GM18499 (cell line): ENCODE measurements around the gene DAGLA.

ENCODE experiments used
- ATAC-seq: cut with Tn5 transposase; IDR thresholded peaks from one replicate; pipeline ENCODE4 v1.9.1; 2021; ENCODE audit warnings: moderate number of reproducible peaks; ENCODE audit not compliant: insufficient read depth, unreplicated experiment

The DAGLA gene

DNA sequence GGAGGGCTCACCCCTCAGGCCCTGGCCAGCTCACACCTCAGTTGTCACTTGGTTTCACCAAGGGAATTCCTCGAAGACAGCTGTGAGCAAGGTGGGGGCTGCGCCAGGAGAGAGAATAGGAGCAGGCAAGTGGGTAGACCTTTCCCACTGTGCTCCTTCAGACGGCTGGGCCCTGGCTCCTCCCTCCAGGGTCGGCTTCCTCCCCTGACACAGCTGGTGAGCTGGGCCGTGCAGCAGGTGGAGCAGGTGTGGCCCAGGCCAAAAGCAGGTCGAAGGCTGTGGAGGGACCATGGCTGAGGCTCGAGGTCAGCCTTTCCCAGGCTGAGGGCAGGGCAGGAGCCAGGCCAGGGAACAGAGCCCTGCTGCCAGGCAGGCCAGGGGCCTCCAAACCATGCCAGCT, 59.8 kb downstream of the DAGLA start:
- ATAC-seq, result no peak

GRCh38 chr11:61742391-61742790, 62.2 kb downstream of the DAGLA start:
- no peak for ATAC-seq

- no peak for ATAC-seq
Measured at GRCh38 chr11:61743486-61744095, 63.4 kb downstream of the DAGLA start.

DNA sequence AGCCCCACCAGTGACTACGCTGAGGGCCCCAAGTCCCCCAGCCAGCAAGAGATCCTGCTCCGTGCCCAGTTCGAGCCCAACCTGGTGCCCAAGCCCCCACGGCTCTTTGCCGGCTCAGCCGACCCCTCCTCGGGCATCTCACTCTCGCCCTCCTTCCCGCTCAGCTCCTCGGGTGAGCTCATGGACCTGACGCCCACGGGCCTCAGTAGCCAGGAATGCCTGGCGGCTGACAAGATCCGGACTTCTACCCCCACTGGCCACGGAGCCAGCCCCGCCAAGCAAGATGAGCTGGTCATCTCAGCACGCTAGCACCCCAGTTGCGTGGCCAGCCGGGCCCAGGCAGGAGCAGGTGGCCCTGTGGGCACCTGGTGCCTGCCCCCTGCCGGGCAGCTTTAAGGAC, 64.0 kb downstream of the DAGLA start:
- no peak for ATAC-seq

DNA sequence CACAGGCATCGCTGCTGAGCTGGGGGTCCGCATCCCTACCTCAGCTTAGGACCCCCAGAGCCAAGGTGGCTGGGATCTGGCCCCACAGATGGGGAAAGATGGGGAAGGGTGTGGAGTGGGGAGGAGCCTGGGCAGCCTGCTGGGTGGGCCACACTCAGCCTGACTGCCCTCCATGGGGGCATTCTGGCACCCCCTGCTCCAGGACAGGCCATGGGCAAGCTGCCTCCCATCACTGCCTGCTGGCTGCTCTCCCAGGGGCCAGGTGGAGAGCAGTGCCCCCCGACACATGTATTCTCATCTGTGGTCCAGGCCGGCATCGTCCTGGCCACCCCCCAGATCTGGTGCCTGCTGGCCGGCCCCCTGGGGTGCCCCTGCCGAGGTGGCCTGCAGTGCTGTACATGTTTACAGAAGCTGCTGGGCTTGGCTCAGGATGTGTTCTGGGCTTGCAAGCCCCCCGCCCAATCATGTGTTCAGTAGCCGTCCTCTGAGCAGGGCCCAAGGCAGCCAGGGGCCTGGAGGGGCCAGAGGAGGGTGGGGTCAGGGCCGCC, 64.5 kb downstream of the DAGLA start:
- no peak for ATAC-seq

DNA sequence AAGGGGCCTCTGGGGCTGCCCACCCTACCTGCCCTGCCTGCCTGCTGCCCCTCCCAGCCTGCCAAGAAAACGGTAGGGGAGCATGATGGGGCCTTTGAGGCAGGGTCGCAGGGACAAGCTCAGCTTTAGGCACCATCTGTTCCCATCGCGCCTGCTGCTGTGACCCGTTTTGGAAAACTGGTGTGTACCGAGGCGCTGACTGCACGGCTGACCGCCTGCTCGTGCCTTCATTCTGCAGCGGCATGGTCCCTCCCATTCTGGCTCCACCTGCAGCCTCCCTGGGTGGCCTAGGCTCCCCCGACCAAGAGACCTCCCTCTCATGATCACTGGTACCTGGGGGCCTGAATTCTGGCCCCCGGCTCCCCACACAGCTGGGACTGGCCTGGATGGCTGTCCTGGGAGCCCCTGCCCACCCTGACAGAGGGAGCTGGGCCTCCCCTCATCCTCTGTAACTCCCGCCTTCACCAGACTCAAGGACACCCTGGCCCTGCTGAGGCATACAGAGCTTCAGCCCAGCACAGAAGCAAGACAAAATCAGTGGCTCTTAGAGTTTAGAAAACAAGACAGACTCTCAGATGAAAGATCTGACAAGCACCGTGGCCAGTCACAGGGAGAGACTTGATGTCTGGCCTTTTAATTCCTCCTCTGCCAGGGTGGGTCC, 65.7 kb downstream of the DAGLA start:
- ATAC-seq, result no peak

- ATAC-seq, result no peak
Measured at GRCh38 chr11:61746442-61747191, 66.4 kb downstream of the DAGLA start.

DNA sequence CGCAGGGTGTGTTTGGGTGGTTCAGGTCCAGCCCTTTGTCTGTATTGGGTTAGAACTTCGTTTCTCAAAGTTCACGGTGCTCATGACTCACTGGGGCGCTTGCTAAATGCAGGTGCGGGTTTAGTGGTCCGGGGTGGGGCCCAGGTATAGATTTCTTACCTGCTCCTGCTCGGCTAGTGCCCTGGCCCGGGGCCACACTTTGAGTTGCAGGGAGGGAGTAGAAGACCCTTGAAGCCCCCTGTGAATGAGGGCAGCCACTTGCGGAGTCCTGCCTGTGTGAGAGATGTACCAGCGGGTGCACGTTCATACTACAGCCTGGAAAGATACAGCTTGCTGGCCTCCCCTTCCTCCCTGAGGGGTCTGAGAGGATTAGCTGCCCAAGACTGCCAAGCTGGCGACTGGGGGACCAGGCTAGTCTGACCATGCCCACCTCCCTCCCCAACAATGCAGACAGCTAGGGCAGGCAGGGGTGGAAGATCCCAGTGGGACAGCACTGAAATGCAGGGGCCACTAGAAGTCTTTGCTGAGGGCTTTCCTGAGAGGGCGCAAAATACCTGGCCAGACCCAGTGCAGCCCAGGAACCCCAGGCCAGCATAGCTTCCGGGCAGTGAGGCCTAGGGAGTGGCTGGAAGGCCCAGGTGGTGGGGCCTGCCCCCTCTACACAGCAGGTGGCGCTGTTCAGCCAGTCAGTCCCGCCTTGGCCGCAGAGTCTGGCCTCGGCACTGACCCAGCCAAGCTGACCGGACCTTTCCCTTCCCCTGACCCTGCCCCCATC, 67.2 kb downstream of the DAGLA start:
- ATAC-seq, result no peak

DNA sequence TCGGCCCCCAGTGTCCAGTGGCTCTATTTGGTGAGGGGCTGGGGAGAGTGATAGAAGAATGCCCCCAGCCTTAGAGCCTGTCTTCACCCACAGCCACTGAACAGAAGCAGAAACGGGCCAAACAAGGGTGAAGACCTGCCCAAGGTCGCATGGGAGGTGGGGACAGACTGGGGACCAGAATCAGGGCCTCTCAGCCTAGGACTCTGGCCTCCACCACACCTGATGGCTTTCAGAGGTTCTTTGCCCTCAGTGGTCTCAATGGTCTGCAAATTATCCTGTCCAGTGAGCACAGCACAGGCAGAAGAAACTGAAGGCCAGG, 67.7 kb downstream of the DAGLA start:
- no peak for ATAC-seq

DNA sequence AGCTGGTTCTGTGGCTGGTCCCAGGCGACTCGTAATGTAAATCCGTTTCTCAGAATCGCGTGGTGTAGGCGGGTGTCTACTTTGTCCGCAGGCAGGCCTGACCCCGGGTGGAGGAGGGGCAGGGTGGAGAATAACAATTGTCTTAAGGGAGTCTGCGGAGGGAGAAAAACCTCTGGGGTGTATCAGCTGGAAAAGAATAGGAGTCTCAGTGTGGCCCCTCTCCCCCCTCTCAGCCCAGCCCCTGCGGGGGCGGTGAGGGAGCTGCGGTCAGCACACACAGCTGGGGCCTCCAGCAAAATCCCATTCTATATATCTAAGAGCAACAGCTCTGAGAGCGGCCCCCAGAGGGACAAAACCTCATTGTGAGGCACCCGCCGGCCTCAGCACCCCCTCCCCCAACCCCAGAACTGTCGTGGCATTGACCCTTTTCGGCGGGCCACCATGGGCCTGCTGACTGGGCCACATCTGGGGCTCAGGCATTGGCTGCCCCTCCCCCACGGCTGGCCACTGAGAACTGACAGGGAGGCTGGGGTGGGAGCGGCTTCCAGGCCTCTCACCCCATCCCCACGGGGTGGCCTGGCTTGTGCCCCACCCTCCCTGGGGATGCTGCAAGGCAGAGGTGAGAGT, 69.5 kb downstream of the DAGLA start:
- ATAC-seq, result no peak

- ATAC-seq, result no peak
Measured at GRCh38 chr11:61750631-61751273, 70.6 kb downstream of the DAGLA start.

DNA sequence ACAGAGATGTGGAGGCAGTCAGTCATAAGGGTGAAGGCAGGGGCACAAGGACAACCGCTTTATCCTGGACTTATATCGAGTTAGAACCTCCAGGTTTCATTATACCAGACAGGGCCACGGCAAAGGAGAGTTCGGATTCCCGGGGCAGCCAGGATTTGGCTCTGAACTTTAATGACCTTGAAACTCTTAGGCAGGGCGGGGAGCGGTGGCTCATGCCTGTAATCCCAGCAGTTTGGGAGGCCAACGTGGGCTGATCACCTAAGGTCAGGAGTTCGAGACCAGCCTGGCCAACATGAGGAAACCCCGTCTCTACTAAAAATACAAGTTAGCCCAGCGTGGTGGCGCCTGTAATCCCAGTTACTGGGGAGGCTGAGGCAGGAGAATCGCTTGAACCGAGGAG, 71.2 kb downstream of the DAGLA start:
- no peak for ATAC-seq

DNA sequence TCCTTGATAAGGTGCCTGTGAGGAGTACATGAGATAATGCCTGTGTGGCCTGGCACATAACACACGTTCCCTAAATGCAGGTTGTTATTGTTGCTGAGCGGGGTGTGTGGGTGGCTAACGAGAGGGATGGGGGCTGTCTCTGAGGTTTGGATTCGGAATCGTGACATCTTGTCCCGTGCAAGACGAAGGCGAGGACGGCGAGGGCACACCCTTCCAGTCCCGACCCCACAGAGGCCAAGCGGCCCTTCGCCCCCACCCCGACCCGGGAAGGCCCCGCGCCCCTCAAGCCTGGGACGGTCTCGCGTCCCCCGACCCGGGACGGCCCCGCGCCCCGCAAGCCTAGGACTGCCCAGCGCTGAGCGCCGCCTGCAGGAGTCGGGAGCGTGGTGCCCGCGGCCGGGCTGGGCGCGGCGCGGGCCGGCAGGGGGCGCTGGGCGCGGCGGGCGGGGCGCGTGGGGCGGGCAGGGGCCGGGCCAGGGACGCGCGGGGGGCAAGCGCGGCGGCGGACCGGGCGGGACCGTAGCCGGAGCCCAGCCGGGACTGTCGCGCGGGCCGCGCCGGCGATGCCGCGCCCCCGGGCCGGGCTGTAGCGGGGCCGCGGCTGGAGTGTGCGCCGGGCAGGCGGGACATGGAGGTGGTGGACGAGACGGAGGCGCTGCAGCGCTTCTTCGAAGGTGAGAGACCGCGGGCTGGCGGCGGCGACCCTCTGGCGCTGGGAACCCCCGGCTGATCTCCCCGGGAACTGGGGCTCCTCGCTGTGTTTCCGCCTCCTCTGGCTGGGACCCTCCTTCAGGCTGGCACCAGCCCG, 72.1 kb downstream of the DAGLA start, which contains the start of gene MYRF:
Gene MYRF, plus strand, starts transcription at position 520 of the 808 bp plus-strand sequence. Its CDS starts 109 bp downstream, at position 629.
- ATAC-seq, result no peak

- ATAC-seq, result no peak
Measured at GRCh38 chr11:61752925-61753521, 72.8 kb downstream of the DAGLA start.

GRCh38 chr11:61753672-61754071, 73.5 kb downstream of the DAGLA start:
- ATAC-seq, result no peak

GRCh38 chr11:61754534-61755482, 74.6 kb downstream of the DAGLA start:
- no peak for ATAC-seq

DNA sequence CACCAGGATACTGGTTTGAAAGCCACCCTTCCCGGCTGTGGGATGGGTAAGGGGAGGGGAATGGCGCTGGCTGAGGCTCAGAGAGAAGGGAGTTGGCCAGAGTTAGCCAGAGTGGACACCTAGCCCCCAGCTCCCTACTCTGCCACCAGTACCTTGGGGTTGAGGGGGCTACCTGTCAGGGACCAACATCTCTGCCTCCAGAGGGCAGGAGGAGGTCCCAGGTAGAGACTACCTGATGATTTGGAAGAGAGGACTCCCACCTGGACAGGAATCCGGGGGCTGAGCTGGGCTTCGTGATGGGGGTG, 75.9 kb downstream of the DAGLA start:
- ATAC-seq, result no peak
